ENCODE data around the gene PERM1. TPM values are rescaled to one million over a fixed set of nuclear protein-coding genes. Genes with fewer than 3 reads are reported as not detected.

The PERM1 gene
- total RNA-seq, 1 experiment from 2014 or later: 0.47 TPM

- ATAC-seq (no peak), DNase-seq (no peak)
- H3K27ac ChIP-seq (ENCODE audit: low read length): no peak overlapping the region
- peaks cover 59% of the 10 kb centered on the region for H3K36me3 ChIP-seq (ENCODE audit: low read depth, low read length)
- H3K9ac ChIP-seq (ENCODE audit: low read length): no peak overlapping the region
- POLR2A ChIA-PET (ENCODE audit: unreplicated experiment): no interaction called here
- H3K4me3 ChIP-seq (ENCODE audit: low read length): no peak overlapping the region
- no peak overlapping the region for H3K4me2 ChIP-seq (ENCODE audit: low read length)
- CTCF ChIA-PET: no interaction called here
- H2AFZ ChIP-seq (ENCODE audit: low read length): no peak overlapping the region
- H4K20me1 ChIP-seq (ENCODE audit: low read length): peaks cover 2% of the 10 kb centered on the region; the same call in 1 of the 2 replicates
- H3K9me2 ChIP-seq (replicated peaks; ENCODE audit: low read length): no peaks in the 10 kb centered on the region
- no peaks in the 10 kb centered on the region for H3K27me3 ChIP-seq (ENCODE audit: low read length)
- H3F3A ChIP-seq (ENCODE audit: low read length, unreplicated experiment): no peaks in the 10 kb centered on the region
- no peak for TF ChIP-seq EZH2 (IDR thresholded peaks at IDR 0.05; ENCODE audit: low read length, unreplicated experiment)
- TF ChIP-seq, protein P1, sequence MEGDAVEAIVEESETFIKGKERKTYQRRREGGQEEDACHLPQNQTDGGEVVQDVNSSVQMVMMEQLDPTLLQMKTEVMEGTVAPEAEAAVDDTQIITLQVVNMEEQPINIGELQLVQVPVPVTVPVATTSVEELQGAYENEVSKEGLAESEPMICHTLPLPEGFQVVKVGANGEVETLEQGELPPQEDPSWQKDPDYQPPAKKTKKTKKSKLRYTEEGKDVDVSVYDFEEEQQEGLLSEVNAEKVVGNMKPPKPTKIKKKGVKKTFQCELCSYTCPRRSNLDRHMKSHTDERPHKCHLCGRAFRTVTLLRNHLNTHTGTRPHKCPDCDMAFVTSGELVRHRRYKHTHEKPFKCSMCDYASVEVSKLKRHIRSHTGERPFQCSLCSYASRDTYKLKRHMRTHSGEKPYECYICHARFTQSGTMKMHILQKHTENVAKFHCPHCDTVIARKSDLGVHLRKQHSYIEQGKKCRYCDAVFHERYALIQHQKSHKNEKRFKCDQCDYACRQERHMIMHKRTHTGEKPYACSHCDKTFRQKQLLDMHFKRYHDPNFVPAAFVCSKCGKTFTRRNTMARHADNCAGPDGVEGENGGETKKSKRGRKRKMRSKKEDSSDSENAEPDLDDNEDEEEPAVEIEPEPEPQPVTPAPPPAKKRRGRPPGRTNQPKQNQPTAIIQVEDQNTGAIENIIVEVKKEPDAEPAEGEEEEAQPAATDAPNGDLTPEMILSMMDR (conservative IDR thresholded peaks at IDR 0.05; ENCODE audit: low read depth, low read length): no peak
- TF ChIP-seq EZH2phosphoT487 (IDR thresholded peaks at IDR 0.05; ENCODE audit: borderline replicate concordance, low read length): no peak
- BruUV-seq (replicated peaks): no TSS peak
- 0 out of 2 replicates have a peak, but pooled peaks cover 2% of the 10 kb centered on the region for H3K4me1 ChIP-seq (ENCODE audit: insufficient read depth, low read length)
- H3K9me3 ChIP-seq (ENCODE audit: low read length): no peaks in the 10 kb centered on the region
- intact Hi-C loops (cut with micrococcal nuclease): no loop called here
- peaks cover 19% of the 10 kb centered on the region for H3K79me2 ChIP-seq (ENCODE audit: low read length)
These were observed 29.7 kb downstream of the PERM1 start for GRCh38 chr1:952201-952600.

GRCh38 chr1:951364-951763, 30.5 kb downstream of the PERM1 start:
- intact Hi-C loops (cut with micrococcal nuclease): no loop called here
- DNase-seq (no peak), ATAC-seq (no peak)
- Histone ChIP-seq H3K27ac (ENCODE audit: low read length) (no peak overlapping the region), H2AFZ (ENCODE audit: low read length) (no peak overlapping the region), H3K4me3 (ENCODE audit: low read length) (no peak overlapping the region), H3K9me3 (ENCODE audit: low read length) (no peaks in the 10 kb centered on the region), H3K4me2 (ENCODE audit: low read length) (no peak overlapping the region), H3K9me2 (replicated peaks; ENCODE audit: low read length) (no peaks in the 10 kb centered on the region), H3K79me2 (ENCODE audit: low read length) (peaks cover 11% of the 10 kb centered on the region; the same call in 1 of the 2 replicates), H3K4me1 (ENCODE audit: insufficient read depth, low read length) (no peaks in the 10 kb centered on the region), H3K27me3 (ENCODE audit: low read length) (no peaks in the 10 kb centered on the region), H3K36me3 (ENCODE audit: low read depth, low read length) (peaks cover 58% of the 10 kb centered on the region), H3K9ac (ENCODE audit: low read length) (no peak overlapping the region), H4K20me1 (ENCODE audit: low read length) (no peaks in the 10 kb centered on the region), H3F3A (ENCODE audit: low read length, unreplicated experiment) (no peaks in the 10 kb centered on the region)
- ChIA-PET CTCF (no interaction called here), POLR2A (ENCODE audit: unreplicated experiment) (no interaction called here)
- TF ChIP-seq EZH2phosphoT487 (IDR thresholded peaks at IDR 0.05; ENCODE audit: borderline replicate concordance, low read length): no peak
- TF ChIP-seq, protein P1 (conservative IDR thresholded peaks at IDR 0.05; ENCODE audit: low read depth, low read length): peak; percentile 59
- BruUV-seq (replicated peaks): no TSS peak

DNA sequence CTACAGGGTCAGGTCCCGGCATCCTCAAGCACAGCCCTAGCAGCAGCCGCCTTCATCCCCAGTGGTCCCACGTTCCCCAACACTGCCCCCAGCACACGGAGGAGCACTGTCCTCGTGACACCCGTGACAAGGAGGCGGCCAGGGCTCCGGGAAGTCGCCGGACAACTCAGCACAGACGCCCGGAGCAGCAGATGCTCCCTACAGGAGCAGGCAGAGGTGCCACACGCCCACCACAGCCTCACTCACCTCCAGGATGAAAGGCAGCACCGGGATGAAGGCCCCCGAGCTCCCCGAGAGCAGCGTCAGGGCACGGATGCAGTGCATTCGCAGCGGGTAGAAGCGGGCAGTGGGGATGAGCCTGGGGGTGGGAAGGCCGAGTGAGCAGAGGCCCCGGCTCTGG, 31.0 kb downstream of the PERM1 start:
- ChIA-PET CTCF (no interaction called here), POLR2A (ENCODE audit: unreplicated experiment) (no interaction called here)
- intact Hi-C loops (cut with micrococcal nuclease): no loop called here
- no peaks in the 10 kb centered on the region for H3F3A ChIP-seq (ENCODE audit: low read length, unreplicated experiment)
- no peaks in the 10 kb centered on the region for H4K20me1 ChIP-seq (ENCODE audit: low read length)
- H3K4me3 ChIP-seq (ENCODE audit: low read length): no peak overlapping the region
- peaks cover 53% of the 10 kb centered on the region for H3K36me3 ChIP-seq (ENCODE audit: low read depth, low read length)
- TF ChIP-seq, protein P1 (conservative IDR thresholded peaks at IDR 0.05; ENCODE audit: low read depth, low read length): no peak
- TF ChIP-seq EZH2 (IDR thresholded peaks at IDR 0.05; ENCODE audit: low read length, unreplicated experiment): no peak
- TF ChIP-seq EZH2phosphoT487 (IDR thresholded peaks at IDR 0.05; ENCODE audit: borderline replicate concordance, low read length): no peak
- no peaks in the 10 kb centered on the region for H3K27me3 ChIP-seq (ENCODE audit: low read length)
- DNase-seq (no peak), ATAC-seq (no peak)
- H2AFZ ChIP-seq (ENCODE audit: low read length): no peak overlapping the region
- no peak overlapping the region for H3K4me2 ChIP-seq (ENCODE audit: low read length)
- no peaks in the 10 kb centered on the region for H3K4me1 ChIP-seq (ENCODE audit: insufficient read depth, low read length)
- H3K9me2 ChIP-seq (replicated peaks; ENCODE audit: low read length): no peaks in the 10 kb centered on the region
- no peak overlapping the region for H3K9ac ChIP-seq (ENCODE audit: low read length)
- no TSS peak for BruUV-seq (replicated peaks)
- peaks cover 6% of the 10 kb centered on the region; the same call in 1 of the 2 replicates for H3K79me2 ChIP-seq (ENCODE audit: low read length)
- no peaks in the 10 kb centered on the region for H3K9me3 ChIP-seq (ENCODE audit: low read length)
- no peak overlapping the region for H3K27ac ChIP-seq (ENCODE audit: low read length)
